GM18870 (cell line): Measurements from ENCODE around the gene PCNX2.

Source experiments
- ATAC-seq: cut with Tn5 transposase; IDR thresholded peaks from one replicate; pipeline ENCODE4 v1.9.1; 2021; ENCODE audit warnings: moderate library complexity; ENCODE audit not compliant: unreplicated experiment

PCNX2 gene

GRCh38 chr1:233295237-233295974 is at the start of gene PCNX2:
Gene PCNX2, minus strand, starts transcription at chr1:233295725. Its CDS starts 247 bp downstream, at chr1:233295478.
- peak; percentile 70 for ATAC-seq

GRCh38 chr1:233343262-233343661 is 47.7 kb upstream of the PCNX2 start:
- no peak for ATAC-seq

GRCh38 chr1:233342086-233342485 is 46.6 kb upstream of the PCNX2 start:
- no peak for ATAC-seq

GRCh38 chr1:233340966-233341516 is 45.5 kb upstream of the PCNX2 start:
- no peak for ATAC-seq

- no peak for ATAC-seq
Observed at GRCh38 chr1:233340031-233340555, 44.6 kb upstream of the PCNX2 start.

- no peak for ATAC-seq
Observed at GRCh38 chr1:233338102-233338501, 42.6 kb upstream of the PCNX2 start.

GRCh38 chr1:233337505-233337904 is 42.0 kb upstream of the PCNX2 start:
- ATAC-seq: no peak

- no peak for ATAC-seq
Observed at GRCh38 chr1:233336554-233337456, 41.3 kb upstream of the PCNX2 start.

- ATAC-seq: no peak
Observed at GRCh38 chr1:233334092-233334491, 38.6 kb upstream of the PCNX2 start.

- ATAC-seq: no peak
Observed at GRCh38 chr1:233333086-233333485, 37.6 kb upstream of the PCNX2 start.

GRCh38 chr1:233331676-233332519 is 36.4 kb upstream of the PCNX2 start:
- no peak for ATAC-seq

GRCh38 chr1:233328142-233328921 is 32.8 kb upstream of the PCNX2 start:
- ATAC-seq: no peak

GRCh38 chr1:233327651-233328141 is 32.2 kb upstream of the PCNX2 start, which contains the start of gene MAP3K21:
Gene MAP3K21, plus strand, starts transcription at chr1:233327724. Its CDS starts 305 bp downstream, at chr1:233328029.
- no peak for ATAC-seq

- ATAC-seq: no peak
Observed at GRCh38 chr1:233326811-233327650, 31.5 kb upstream of the PCNX2 start.

GRCh38 chr1:233326319-233326718 is 30.8 kb upstream of the PCNX2 start:
- ATAC-seq: no peak

GRCh38 chr1:233323718-233324117 is 28.2 kb upstream of the PCNX2 start:
- no peak for ATAC-seq

GRCh38 chr1:233320023-233320422 is 24.5 kb upstream of the PCNX2 start:
- ATAC-seq: no peak

GRCh38 chr1:233319272-233319671 is 23.7 kb upstream of the PCNX2 start:
- no peak for ATAC-seq

- no peak for ATAC-seq
Observed at GRCh38 chr1:233316473-233316872, 20.9 kb upstream of the PCNX2 start.
